ENCODE data around the gene OSBP2. TPM values are rescaled to one million over a fixed set of nuclear protein-coding genes. Genes with fewer than 3 reads are reported as not detected.

Gene OSBP2
- 0.38 and 0.77 TPM in 2 replicates for polyA plus RNA-seq (2011; rRNA removed)
- polyA minus RNA-seq (2011; rRNA and poly(A)+ RNA removed): 0.51 and 1.0 TPM in 2 replicates

- TF ChIP-seq CTCF (IDR thresholded peaks at IDR 0.05; ENCODE audit: insufficient read depth, low read depth, low read length): no peak
- no peaks in the 10 kb centered on the region for H3K36me3 ChIP-seq (ENCODE audit: control insufficient read depth, insufficient read depth, low read length)
- no peak for DNase-seq (ENCODE audit: low read depth)
- peaks cover 3% of the 10 kb centered on the region for H3K27me3 ChIP-seq (ENCODE audit: control insufficient read depth, insufficient read depth, low read length)
- H3K4me3 ChIP-seq (ENCODE audit: low read depth, low read length): peak within 1 kb of the TSS; percentile 60
- ChIA-PET CTCF (interaction anchor here (1.1 to 1.7 kb wide), 4 partner anchors 8 to 60 kb away, joined by 3 to 4 read pairs (median 4); no protein-coding TSS in a partner anchor), POLR2A (no interaction called here)
These were observed at the start of gene OSBP2 for GRCh38 chr22:30694640-30695350. OSBP2 (plus strand) TSS chr22:30694874; CDS start chr22:30694910, 36 bp downstream.

- ChIA-PET POLR2A (no interaction called here), CTCF (interaction anchor here (0.7 to 4.5 kb wide), 3 partner anchors 12 to 108 kb away, joined by 3 to 23 read pairs (median 4); partner anchors contain the start of gene SLC35E4)
- Histone ChIP-seq H3K4me3 (ENCODE audit: low read depth, low read length) (no peak overlapping the region), H3K27me3 (ENCODE audit: control insufficient read depth, insufficient read depth, low read length) (no peaks in the 10 kb centered on the region), H3K36me3 (ENCODE audit: control insufficient read depth, insufficient read depth, low read length) (no peaks in the 10 kb centered on the region; the same call in 1 of the 2 replicates)
- DNase-seq (ENCODE audit: low read depth): no peak
- TF ChIP-seq CTCF (IDR thresholded peaks at IDR 0.05; ENCODE audit: insufficient read depth, low read depth, low read length): no peak
These were observed 48.0 kb upstream of the OSBP2 start for GRCh38 chr22:30646518-30647160.

- H3K36me3 ChIP-seq (ENCODE audit: control insufficient read depth, insufficient read depth, low read length): no peaks in the 10 kb centered on the region; the same call in 1 of the 2 replicates
- no peaks in the 10 kb centered on the region for H3K27me3 ChIP-seq (ENCODE audit: control insufficient read depth, insufficient read depth, low read length)
- ChIA-PET CTCF (interaction anchor here (0.9 kb wide), 1 partner anchor 107 kb away, joined by 3 read pairs; no protein-coding TSS in a partner anchor), POLR2A (no interaction called here)
- no peak overlapping the region for H3K4me3 ChIP-seq (ENCODE audit: low read depth, low read length)
- no peak for TF ChIP-seq CTCF (IDR thresholded peaks at IDR 0.05; ENCODE audit: insufficient read depth, low read depth, low read length)
- no peak for DNase-seq (ENCODE audit: low read depth)
These were observed 47.1 kb upstream of the OSBP2 start for GRCh38 chr22:30647536-30647935.

- DNase-seq (ENCODE audit: low read depth): no peak
- Histone ChIP-seq H3K27me3 (ENCODE audit: control insufficient read depth, insufficient read depth, low read length) (no peaks in the 10 kb centered on the region), H3K4me3 (ENCODE audit: low read depth, low read length) (no peak overlapping the region), H3K36me3 (ENCODE audit: control insufficient read depth, insufficient read depth, low read length) (no peaks in the 10 kb centered on the region; the same call in 1 of the 2 replicates)
- TF ChIP-seq CTCF (IDR thresholded peaks at IDR 0.05; ENCODE audit: insufficient read depth, low read depth, low read length): no peak
- POLR2A ChIA-PET: no interaction called here
- CTCF ChIA-PET: interaction anchor here (0.6 to 1.7 kb wide), 3 partner anchors 14 to 740 kb away, joined by 3 to 10 read pairs (median 4); partner anchors contain the start of gene SLC35E4
These were observed 45.8 kb upstream of the OSBP2 start for GRCh38 chr22:30648825-30649224.

- CTCF ChIA-PET: interaction anchor here (0.6 to 1.7 kb wide), 3 partner anchors 15 to 740 kb away, joined by 3 to 10 read pairs (median 4); partner anchors contain the start of gene SLC35E4
- no peak for TF ChIP-seq CTCF (IDR thresholded peaks at IDR 0.05; ENCODE audit: insufficient read depth, low read depth, low read length)
- no peak for DNase-seq (ENCODE audit: low read depth)
- Histone ChIP-seq H3K36me3 (ENCODE audit: control insufficient read depth, insufficient read depth, low read length) (no peaks in the 10 kb centered on the region; the same call in 1 of the 2 replicates), H3K4me3 (ENCODE audit: low read depth, low read length) (no peak overlapping the region), H3K27me3 (ENCODE audit: control insufficient read depth, insufficient read depth, low read length) (no peaks in the 10 kb centered on the region)
- POLR2A ChIA-PET: no interaction called here
These were observed 45.2 kb upstream of the OSBP2 start for GRCh38 chr22:30649430-30650007.
